GM12891 (cell line): Measurements from ENCODE around the gene CBX7.
A peak's percentile ranks its signal among the peaks of the same experiment; 100 is the strongest.
"Not testable (repeated sequence)": the region's sequence is repeated elsewhere in the genome, so short reads cannot be mapped to it uniquely, and the experiment has no call there.

Experiments
- DNase-seq: peaks from one replicate; pipeline ENCODE4 v3.0.0; 2011; ENCODE audit warnings: low spot score; ENCODE audit not compliant: insufficient read length
- FAIRE-seq: peaks from 2 replicates; lab custom pipeline; 2011; peaks lifted over from hg19 to GRCh38; lab: Jason Lieb, UNC
- PAX5 ChIP-seq: IDR thresholded peaks from 2 replicates; pipeline ENCODE4 v1.6.1; 2011; ENCODE audit warnings: low read length, moderate library complexity, mild to moderate bottlenecking; ENCODE audit not compliant: insufficient read depth, severe bottlenecking
- POLR2A ChIP-seq: IDR thresholded peaks from 2 replicates; pipeline ENCODE4 v1.6.1; 2011; ENCODE audit warnings: low read depth, low read length, control low read depth
- POLR2AphosphoS5 ChIP-seq: IDR thresholded peaks from 2 replicates; pipeline ENCODE4 v1.6.1; 2011; ENCODE audit warnings: low read depth, low read length, control low read depth
- POU2F2 ChIP-seq: IDR thresholded peaks from 2 replicates; pipeline ENCODE4 v1.6.1; 2011; ENCODE audit warnings: low read depth, mild to moderate bottlenecking, control low read depth, low read length, moderate library complexity
- SPI1 ChIP-seq: IDR thresholded peaks from 2 replicates; pipeline ENCODE4 v1.6.1; 2011; ENCODE audit warnings: low read depth, low read length, control low read depth
- TAF1 ChIP-seq: IDR thresholded peaks from 2 replicates; pipeline ENCODE4 v1.6.1; 2011; ENCODE audit warnings: low read depth, low read length, control low read depth

CBX7 gene

DNA sequence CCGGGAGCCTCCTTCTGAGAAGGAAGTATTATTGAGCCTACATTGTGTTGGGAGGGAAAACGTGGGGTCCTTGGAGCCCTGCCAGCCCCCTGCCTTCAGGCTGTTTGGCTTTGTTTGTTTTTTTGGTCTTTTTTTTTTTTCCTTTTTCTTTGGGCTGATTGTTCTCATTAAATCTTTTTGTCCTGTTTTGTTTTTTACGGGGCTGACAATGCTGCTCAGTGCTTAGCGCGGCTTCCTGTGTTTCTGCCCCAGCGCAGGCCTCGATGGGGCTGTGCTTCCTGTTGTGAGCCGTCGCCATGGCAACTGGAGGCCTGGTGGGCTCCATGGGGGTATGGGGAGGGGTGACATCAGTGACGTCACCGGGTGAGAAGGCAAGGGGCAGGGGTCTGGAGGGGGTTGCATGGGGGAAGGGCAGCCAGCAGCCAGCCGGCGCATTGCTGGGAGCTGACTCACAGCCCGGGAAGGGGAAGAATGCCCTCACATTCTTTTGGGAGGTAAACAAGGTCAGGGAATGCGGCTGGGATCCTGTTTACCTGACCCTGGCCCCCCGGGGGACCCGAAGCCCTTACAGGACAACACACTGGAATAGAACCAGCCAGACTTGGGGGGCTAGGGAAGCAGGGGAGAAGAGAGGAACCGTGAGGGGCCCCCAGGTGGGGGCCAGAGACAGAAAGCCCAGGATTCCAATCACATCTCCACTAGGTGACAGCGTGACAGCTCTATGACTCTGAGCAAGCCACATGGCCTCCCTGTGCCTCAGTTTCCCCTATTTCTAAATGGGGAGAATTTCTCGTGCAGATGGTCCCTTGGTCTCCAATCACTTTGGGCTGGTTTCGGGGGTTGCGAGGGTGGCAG lies 22.2 kb upstream of the CBX7 start:
- no peak for TF ChIP-seq TAF1
- TF ChIP-seq SPI1, result no peak
- TF ChIP-seq POLR2AphosphoS5, result no peak
- DNase-seq (no peak), FAIRE-seq (peak; percentile 67)

GRCh38 chr22:39173787-39174497 lies 21.5 kb upstream of the CBX7 start:
- TF ChIP-seq POLR2A, result no peak
- TF ChIP-seq POLR2AphosphoS5, result no peak
- TF ChIP-seq PAX5, result no peak
- no peak for TF ChIP-seq POU2F2
- TF ChIP-seq TAF1, result no peak
- no peak for TF ChIP-seq SPI1
- FAIRE-seq (peak; percentile 81), DNase-seq (no peak)

DNA sequence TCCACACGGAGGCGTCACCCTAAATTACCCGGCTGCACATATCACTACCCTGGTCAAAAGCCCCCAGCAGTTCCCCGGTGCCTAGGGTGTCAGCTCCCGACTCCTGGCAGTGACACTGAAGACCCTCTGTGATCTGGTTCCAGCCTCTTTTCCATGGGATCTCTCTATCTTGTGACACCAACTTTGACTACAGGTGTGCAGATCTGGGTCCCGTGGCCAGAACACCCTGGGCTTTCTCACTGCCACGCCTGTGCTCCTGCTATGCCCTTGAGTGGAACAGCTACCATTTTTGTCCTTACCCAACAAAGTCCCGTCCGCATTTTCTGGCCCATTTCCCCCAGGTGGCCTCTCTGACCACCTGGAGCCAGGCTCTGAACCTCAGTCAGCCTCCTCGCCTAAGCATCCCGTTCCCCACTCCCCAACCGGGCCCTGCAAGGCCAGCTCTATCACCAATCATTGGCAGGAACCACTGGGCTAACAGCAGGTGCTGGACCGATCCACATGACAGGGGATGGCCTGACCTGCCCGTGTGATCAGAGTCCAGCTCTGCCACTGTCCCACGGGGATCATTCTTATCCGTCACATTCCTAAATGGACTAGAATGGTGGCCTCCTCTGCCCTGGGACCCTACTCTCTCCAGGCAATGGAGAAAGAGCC lies 20.7 kb upstream of the CBX7 start:
- DNase-seq (no peak), FAIRE-seq (no peak)
- no peak for TF ChIP-seq PAX5
- TF ChIP-seq POLR2AphosphoS5, result no peak
- no peak for TF ChIP-seq SPI1
- no peak for TF ChIP-seq POLR2A
- TF ChIP-seq POU2F2, result no peak
- no peak for TF ChIP-seq TAF1

DNA sequence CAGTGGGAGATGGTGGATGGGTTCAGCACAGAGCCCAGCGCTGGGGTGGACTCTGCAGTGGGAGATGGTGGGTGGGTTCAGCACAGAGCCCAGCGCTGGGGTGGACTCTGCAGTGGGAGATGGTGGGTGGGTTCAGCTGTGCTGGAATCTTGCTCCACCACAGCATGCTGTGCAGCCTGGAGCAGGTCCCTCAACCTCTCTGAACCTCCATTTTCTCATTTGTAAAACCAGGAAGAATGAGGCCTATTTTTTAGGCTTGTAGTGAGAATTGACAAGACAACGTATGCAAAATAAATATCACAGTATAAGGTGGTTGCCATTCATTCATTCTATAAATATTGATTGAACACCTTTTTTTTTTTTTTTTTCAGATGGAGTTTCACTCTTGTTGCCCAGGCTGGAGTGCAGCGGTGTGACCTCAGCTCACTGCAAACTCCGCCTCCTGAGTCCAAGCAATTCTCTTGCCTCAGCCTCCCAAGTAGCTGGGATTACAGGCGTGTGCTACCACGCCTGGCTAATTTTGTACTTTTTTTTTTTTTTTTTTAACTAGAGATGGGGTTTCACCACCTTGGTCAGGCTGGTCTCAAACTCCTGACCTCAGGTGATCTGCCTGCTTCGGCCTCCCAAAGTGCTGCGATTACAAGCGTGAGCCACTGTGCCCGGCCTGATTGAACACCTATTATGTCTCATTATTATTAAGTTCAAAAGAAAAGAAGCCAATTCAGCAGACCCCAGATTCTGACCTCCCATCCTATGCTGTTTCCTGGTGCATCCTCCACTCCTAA lies 20.0 kb upstream of the CBX7 start:
- DNase-seq, result not testable (repeated sequence)
- FAIRE-seq, result peak; percentile 16

DNA sequence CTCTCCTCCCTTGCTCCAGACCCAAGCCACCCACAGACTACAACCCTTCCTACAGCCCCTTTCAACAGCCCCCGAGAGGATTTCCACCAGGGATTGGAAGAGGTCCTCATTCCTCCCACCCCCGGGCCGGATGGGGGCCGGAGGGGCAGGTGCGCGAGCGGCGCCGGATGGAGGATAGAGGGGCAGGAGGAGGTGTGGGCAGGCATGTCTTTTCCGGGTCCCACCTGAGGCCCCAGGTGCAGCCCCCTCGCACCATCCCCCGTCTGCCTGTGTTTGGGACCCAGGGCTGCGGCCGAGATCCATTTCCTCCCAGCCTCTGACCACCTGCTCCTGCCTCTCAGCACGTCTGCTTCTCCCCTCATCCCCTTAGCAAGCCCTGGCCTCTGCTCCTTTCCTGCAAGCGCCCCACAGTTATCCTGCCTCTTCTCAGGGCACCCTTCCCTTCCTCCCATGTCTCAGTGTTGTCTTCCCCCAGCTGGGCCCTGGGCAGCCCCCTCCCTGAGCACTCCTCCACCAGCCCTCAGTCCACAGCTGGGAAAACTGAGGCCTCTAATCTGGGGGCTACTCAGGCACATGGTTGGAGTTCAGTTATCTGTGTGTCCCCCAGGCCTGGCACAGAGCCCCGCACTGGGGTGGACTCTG lies 19.3 kb upstream of the CBX7 start:
- TF ChIP-seq SPI1 (no peak), POU2F2 (no peak), PAX5 (no peak), POLR2A (no peak), POLR2AphosphoS5 (no peak), TAF1 (no peak)
- DNase-seq (no peak), FAIRE-seq (no peak)

DNA sequence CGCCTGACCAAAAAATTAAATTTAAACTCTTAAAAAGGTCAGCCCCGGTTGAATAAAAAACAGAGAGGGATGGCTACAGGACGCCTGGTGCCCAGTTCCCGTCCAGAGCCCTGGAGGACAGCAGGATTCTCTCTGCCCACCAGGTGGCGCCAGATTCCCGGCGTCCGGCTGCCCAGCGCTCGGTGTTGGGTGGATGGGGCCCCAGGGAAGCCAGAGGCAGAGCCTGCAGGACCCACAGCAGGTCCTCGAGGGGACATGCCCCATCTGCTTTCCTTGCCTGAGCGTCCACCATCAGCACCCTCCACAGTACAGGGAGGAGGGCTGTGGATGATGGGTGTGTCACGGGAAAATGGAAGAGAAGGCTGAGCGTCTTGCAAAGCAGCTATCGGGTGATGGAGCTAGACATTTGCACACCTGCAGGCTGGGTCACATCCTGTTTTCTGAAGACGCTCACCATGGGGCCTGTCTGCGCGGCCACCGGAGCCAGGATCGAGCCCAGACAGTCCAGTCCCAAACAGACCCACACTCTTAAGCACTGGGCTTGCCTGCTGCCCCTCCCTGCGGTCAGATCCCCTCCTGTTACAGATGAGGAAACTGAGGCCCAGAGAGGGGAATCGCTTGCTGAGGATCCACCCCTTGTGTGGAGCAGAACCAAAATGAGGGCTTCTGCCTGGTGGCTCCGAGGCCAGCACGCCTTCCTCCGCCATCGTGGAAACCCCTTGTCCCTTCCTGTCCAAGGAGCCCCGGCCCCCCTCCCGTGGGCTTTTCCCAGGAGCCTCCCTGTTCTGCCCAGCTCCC lies 18.5 kb upstream of the CBX7 start:
- peak; percentile 73 for DNase-seq
- 0 out of 2 replicates have a peak, but pooled peaks have one; percentile 22 for TF ChIP-seq POU2F2
- peak; percentile 76 for TF ChIP-seq SPI1
- TF ChIP-seq POLR2A, result no peak
- peak; percentile 91 for FAIRE-seq

GRCh38 chr22:39169797-39170466 lies 17.5 kb upstream of the CBX7 start:
- TF ChIP-seq POLR2AphosphoS5 (no peak), TAF1 (no peak)
- DNase-seq (no peak), FAIRE-seq (no peak)

GRCh38 chr22:39166547-39166946 lies 14.1 kb upstream of the CBX7 start:
- no peak for TF ChIP-seq TAF1
- no peak for TF ChIP-seq POLR2A
- TF ChIP-seq POU2F2, result no peak
- no peak for TF ChIP-seq SPI1
- no peak for TF ChIP-seq POLR2AphosphoS5
- no peak for TF ChIP-seq PAX5
- DNase-seq (no peak), FAIRE-seq (no peak)

DNA sequence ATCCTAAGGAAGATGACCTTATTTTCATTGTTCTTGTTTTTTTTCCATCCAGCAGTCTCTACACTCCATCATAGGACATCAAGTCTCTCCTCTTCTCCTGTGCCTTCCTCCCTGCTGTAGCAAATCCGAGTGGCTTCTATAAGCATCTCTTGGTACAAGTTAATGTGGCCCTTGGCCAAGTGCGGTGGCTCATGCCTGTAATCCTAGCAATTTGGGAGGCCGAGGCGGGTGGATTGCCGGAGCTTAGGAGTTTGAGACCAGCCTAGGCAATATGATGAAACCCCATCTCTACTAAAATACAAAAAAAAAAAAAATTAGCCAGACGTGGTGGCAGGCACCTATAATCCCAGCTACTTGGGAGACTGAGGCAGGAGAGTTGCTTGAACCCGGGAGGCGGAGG lies 3.6 kb upstream of the CBX7 start:
- FAIRE-seq, DNase-seq: not testable (repeated sequence)
